GM23248 (cell line): Measurements from ENCODE around the gene CNTN6. TPM values are rescaled to one million over a fixed set of nuclear protein-coding genes. Genes with fewer than 3 reads are reported as not detected.
"Not testable (repeated sequence)": the region's sequence is repeated elsewhere in the genome, so short reads cannot be mapped to it uniquely, and the experiment has no call there.

Source experiments
- DNase-seq: peaks from one replicate; pipeline ENCODE4 v3.0.0-alpha.2; 2015
- H2AFZ ChIP-seq: fragments of 200-600 bp; sonication (generic); 2 replicates; pipeline ENCODE4 v1.6.1; 2016; ENCODE audit warnings: antibody characterized with exemption
- H3F3A ChIP-seq: fragments of 200-600 bp; sonication (generic); 2 replicates; pipeline ENCODE4 v1.6.1; 2016; ENCODE audit warnings: mild to moderate bottlenecking, antibody characterized with exemption, mixed run types; ENCODE audit not compliant: insufficient read depth
- H3K27ac ChIP-seq: fragments of 200-600 bp; sonication (generic); 2 replicates; pipeline ENCODE4 v1.5.1; 2016; ENCODE audit warnings: mild to moderate bottlenecking
- H3K27me3 ChIP-seq: fragments of 200-600 bp; sonication (generic); replicated peaks from 2 replicates; pipeline ENCODE4 v1.6.1; 2016; ENCODE audit warnings: mild to moderate bottlenecking; ENCODE audit not compliant: insufficient read depth
- H3K36me3 ChIP-seq: fragments of 200-600 bp; sonication (generic); 2 replicates; pipeline ENCODE4 v1.6.1; 2016; ENCODE audit warnings: low read depth, mild to moderate bottlenecking
- H3K4me1 ChIP-seq: fragments of 200-600 bp; sonication (generic); 2 replicates; pipeline ENCODE4 v1.6.1; 2016; ENCODE audit warnings: mild to moderate bottlenecking; ENCODE audit not compliant: insufficient read depth
- H3K4me2 ChIP-seq: fragments of 200-600 bp; sonication (generic); one replicate; pipeline ENCODE4 v1.6.1; 2016; ENCODE audit warnings: mild to moderate bottlenecking; ENCODE audit not compliant: unreplicated experiment
- H3K4me3 ChIP-seq: fragments of 200-600 bp; sonication (generic); 2 replicates; pipeline ENCODE4 v1.5.1; 2016; ENCODE audit warnings: mild to moderate bottlenecking
- H3K79me2 ChIP-seq: fragments of 200-600 bp; sonication (generic); 2 replicates; pipeline ENCODE4 v1.6.1; 2016; ENCODE audit warnings: mild to moderate bottlenecking; ENCODE audit not compliant: insufficient read depth
- H3K9ac ChIP-seq: fragments of 200-600 bp; sonication (generic); 2 replicates; pipeline ENCODE4 v1.6.1; 2016; ENCODE audit warnings: mild to moderate bottlenecking
- H3K9me2 ChIP-seq: fragments of 200-600 bp; sonication (generic); 2 replicates; pipeline ENCODE4 v1.6.1; 2016; ENCODE audit warnings: mixed run types, mild to moderate bottlenecking, moderate library complexity; ENCODE audit not compliant: insufficient read depth
- H3K9me3 ChIP-seq: fragments of 200-600 bp; sonication (generic); one replicate; pipeline ENCODE4 v1.6.1; 2017; ENCODE audit warnings: low read depth
- H4K20me1 ChIP-seq: fragments of 200-600 bp; sonication (generic); 2 replicates; pipeline ENCODE4 v1.6.0; 2016; ENCODE audit not compliant: insufficient read depth
- EZH2 ChIP-seq: fragments of 200-600 bp; sonication (generic); IDR thresholded peaks from 2 replicates; pipeline ENCODE4 v1.6.1; 2018; ENCODE audit warnings: antibody characterized with exemption, mild to moderate bottlenecking; ENCODE audit not compliant: insufficient read depth, poor library complexity, severe bottlenecking
- EZH2phosphoT487 ChIP-seq: fragments of 200-600 bp; sonication (generic); IDR thresholded peaks from 2 replicates; pipeline ENCODE4 v1.6.1; 2018; ENCODE audit warnings: antibody characterized with exemption, moderate library complexity, mild to moderate bottlenecking, low read depth; ENCODE audit not compliant: insufficient read depth
- WGBS, 2 experiments: methylation state at CpG; one replicate each; pipeline ENCODE4 v1.1.6; 2015 to 2017; ENCODE audit warnings: low lambda C conversion rate in 2 of 2, low coverage in 1 of 2; ENCODE audit errors: missing lambda C conversion rate in 2 of 2; 5-methylcytosine and 5-hydroxymethylcytosine counted together
- in situ Hi-C: fragments of 300-500 bp; cut with MboI; formaldehyde crosslinking; loops from 2 replicates; pipeline ENCODE4 v1.15.0; 2020
- polyA plus RNA-seq: library from polyadenylated mRNA; unstranded; fragments of >200 nt; fragmentation: Nextera tagmentation; extraction: Ambion mirVana; gene quantifications from 2 replicates; pipeline ENCODE4 v1.2.1, GENCODE V29; 2016
- total RNA-seq: library from RNA; depleted of rRNA; stranded (reverse); fragments of >200 nt; shearing (Covaris generic); gene quantifications from 2 replicates; pipeline ENCODE4 v1.2.3, GENCODE V29; 2014

The CNTN6 gene
- total and polyA plus RNA-seq, 2 experiments from 2014 or later, result not detected

GRCh38 chr3:1375145-1375544, 282.3 kb downstream of the CNTN6 start:
- Histone ChIP-seq H3K9me2 (no peaks in the 10 kb centered on the region), H3K4me3 (no peak overlapping the region), H3K36me3 (no peaks in the 10 kb centered on the region), H3K9ac (no peak overlapping the region), H3K27me3 (no peaks in the 10 kb centered on the region), H3F3A (no peaks in the 10 kb centered on the region), H3K4me2 (no peak overlapping the region), H4K20me1 (no peaks in the 10 kb centered on the region), H3K79me2 (no peaks in the 10 kb centered on the region), H3K27ac (no peak overlapping the region), H3K4me1 (no peaks in the 10 kb centered on the region), H2AFZ (no peak overlapping the region), H3K9me3 (no peaks in the 10 kb centered on the region)
- TF ChIP-seq EZH2phosphoT487, result no peak
- no peak for TF ChIP-seq EZH2
- in situ Hi-C loops, result no loop called here
- DNase-seq, result no peak
- 7 to 29% methylated on average over 1 of the region's 1 CpG for WGBS, 2 experiments

- Histone ChIP-seq H3K27ac (no peak overlapping the region), H3F3A (no peaks in the 10 kb centered on the region), H2AFZ (no peak overlapping the region), H3K36me3 (no peaks in the 10 kb centered on the region), H3K9me2 (no peaks in the 10 kb centered on the region), H3K9ac (no peak overlapping the region), H4K20me1 (no peaks in the 10 kb centered on the region), H3K4me3 (no peak overlapping the region), H3K79me2 (no peaks in the 10 kb centered on the region), H3K4me1 (no peaks in the 10 kb centered on the region), H3K4me2 (no peak overlapping the region), H3K9me3 (no peaks in the 10 kb centered on the region), H3K27me3 (no peaks in the 10 kb centered on the region)
- 35 to 40% methylated on average over 8 of the region's 8 CpGs for WGBS, 2 experiments
- in situ Hi-C loops, result no loop called here
- DNase-seq, result no peak
- no peak for TF ChIP-seq EZH2phosphoT487
- TF ChIP-seq EZH2, result no peak
Measured at GRCh38 chr3:1380926-1381646, 288.3 kb downstream of the CNTN6 start.

GRCh38 chr3:1381647-1382036, 288.8 kb downstream of the CNTN6 start:
- Histone ChIP-seq H4K20me1 (no peaks in the 10 kb centered on the region), H3F3A (no peaks in the 10 kb centered on the region), H3K79me2 (no peaks in the 10 kb centered on the region), H3K4me2 (no peak overlapping the region), H2AFZ (no peak overlapping the region), H3K4me3 (no peak overlapping the region), H3K27ac (no peak overlapping the region), H3K9me3 (no peaks in the 10 kb centered on the region), H3K36me3 (no peaks in the 10 kb centered on the region), H3K9me2 (no peaks in the 10 kb centered on the region), H3K4me1 (no peaks in the 10 kb centered on the region), H3K9ac (no peak overlapping the region), H3K27me3 (no peaks in the 10 kb centered on the region)
- no peak for DNase-seq
- 54 to 56% methylated on average over 5 of the region's 5 CpGs for WGBS, 2 experiments
- TF ChIP-seq EZH2 (no peak), EZH2phosphoT487 (no peak)
- in situ Hi-C loops, result no loop called here

- in situ Hi-C loops, H2AFZ ChIP-seq, H3K36me3 ChIP-seq, H3K9me3 ChIP-seq, H4K20me1 ChIP-seq, DNase-seq, H3K4me2 ChIP-seq, H3K9me2 ChIP-seq, H3F3A ChIP-seq, H3K4me3 ChIP-seq, H3K9ac ChIP-seq, H3K79me2 ChIP-seq, H3K27me3 ChIP-seq, H3K27ac ChIP-seq, H3K4me1 ChIP-seq: not testable (repeated sequence)
- WGBS, 2 experiments, result 68 to 76% methylated on average over 16 to 23 of the region's 23 CpGs
Measured at GRCh38 chr3:1387396-1387905, 294.6 kb downstream of the CNTN6 start.
